H9 (cell line): ENCODE measurements around the gene PIPOX. TPM values are rescaled to one million over a fixed set of nuclear protein-coding genes. Genes with fewer than 3 reads are reported as not detected.

Experiments used
- DNase-seq: peaks from one replicate; pipeline ENCODE4 v3.0.0-alpha.2; 2017
- H2AFZ ChIP-seq: one replicate; pipeline ENCODE4 v1.6.1; 2013; ENCODE audit warnings: mild to moderate bottlenecking, low read length, control low read depth, moderate library complexity
- H2AK5ac ChIP-seq: 2 replicates; pipeline ENCODE4 v1.6.1; 2013; ENCODE audit warnings: low read length, control low read depth, mixed read lengths; ENCODE audit not compliant: insufficient read length
- H2BK120ac ChIP-seq: one replicate; pipeline ENCODE4 v1.6.1; 2013; ENCODE audit warnings: low read depth, mild to moderate bottlenecking, low read length, control low read depth, inconsistent platforms; ENCODE audit not compliant: poor library complexity, severe bottlenecking
- H2BK12ac ChIP-seq: 2 replicates; pipeline ENCODE4 v1.6.1; 2013; ENCODE audit warnings: low read length, control low read depth, mixed read lengths, low read depth; ENCODE audit not compliant: insufficient read length
- H2BK15ac ChIP-seq: 2 replicates; pipeline ENCODE4 v1.6.1; 2013; ENCODE audit warnings: low read depth, low read length, control low read depth
- H2BK20ac ChIP-seq: one replicate; pipeline ENCODE4 v1.6.1; 2013; ENCODE audit warnings: low read depth, mild to moderate bottlenecking, low read length, control low read depth, inconsistent platforms; ENCODE audit not compliant: poor library complexity, severe bottlenecking
- H2BK5ac ChIP-seq: 2 replicates; pipeline ENCODE4 v1.6.1; 2013; ENCODE audit warnings: low read length, control low read depth, mixed read lengths; ENCODE audit not compliant: insufficient read length
- H3K14ac ChIP-seq: 2 replicates; pipeline ENCODE4 v1.6.1; 2013; ENCODE audit warnings: low read length, control low read depth; ENCODE audit not compliant: insufficient read depth
- H3K18ac ChIP-seq: 2 replicates; pipeline ENCODE4 v1.6.1; 2013; ENCODE audit warnings: low read depth, mild to moderate bottlenecking, mixed read lengths, low read length, control low read depth; ENCODE audit not compliant: insufficient read length
- H3K23ac ChIP-seq: 2 replicates; pipeline ENCODE4 v1.6.1; 2013; ENCODE audit warnings: low read length, control low read depth, mixed read lengths, low read depth; ENCODE audit not compliant: insufficient read length
- H3K23me2 ChIP-seq: 2 replicates; pipeline ENCODE4 v1.6.1; 2013; ENCODE audit warnings: low read depth, mild to moderate bottlenecking, mixed read lengths, low read length, control low read depth; ENCODE audit not compliant: insufficient read length, poor library complexity, severe bottlenecking
- H3K27ac ChIP-seq: 2 replicates; pipeline ENCODE4 v1.5.1; 2013; ENCODE audit warnings: low read length, control low read depth, mixed read lengths, low read depth; ENCODE audit not compliant: insufficient read length
- H3K27me3 ChIP-seq: 2 replicates; pipeline ENCODE4 v1.6.1; 2013; ENCODE audit warnings: low read length, control low read depth, inconsistent platforms; ENCODE audit not compliant: insufficient read depth
- H3K4ac ChIP-seq: 2 replicates; pipeline ENCODE4 v1.6.1; 2013; ENCODE audit warnings: low read depth, mild to moderate bottlenecking, control low read depth, inconsistent platforms, low read length, moderate library complexity
- H3K4me1 ChIP-seq: 2 replicates; pipeline ENCODE4 v1.6.1; 2013; ENCODE audit warnings: low read length, control low read depth, inconsistent platforms; ENCODE audit not compliant: insufficient read depth
- H3K4me2 ChIP-seq: 2 replicates; pipeline ENCODE4 v1.6.1; 2013; ENCODE audit warnings: low read length, control low read depth, mixed read lengths; ENCODE audit not compliant: insufficient read length, insufficient read depth
- H3K56ac ChIP-seq: 2 replicates; pipeline ENCODE4 v1.6.1; 2013; ENCODE audit warnings: low read depth, mild to moderate bottlenecking, mixed read lengths, low read length, control low read depth; ENCODE audit not compliant: insufficient read length
- H3K79me1 ChIP-seq: 2 replicates; pipeline ENCODE4 v1.6.1; 2013; ENCODE audit warnings: low read depth, mild to moderate bottlenecking, moderate library complexity, low read length, control low read depth, inconsistent platforms; ENCODE audit not compliant: insufficient read depth, poor library complexity, severe bottlenecking
- H3K79me2 ChIP-seq: 2 replicates; pipeline ENCODE4 v1.6.1; 2013; ENCODE audit warnings: low read length, control low read depth, inconsistent platforms; ENCODE audit not compliant: insufficient read depth
- H3K9ac ChIP-seq: 2 replicates; pipeline ENCODE4 v1.6.1; 2013; ENCODE audit warnings: low read length, control low read depth, mixed read lengths; ENCODE audit not compliant: insufficient read length; ENCODE audit errors: extremely low read depth
- H3K9me3 ChIP-seq: one replicate; pipeline ENCODE4 v1.6.1; 2013; ENCODE audit warnings: low read depth, low read length, inconsistent platforms; ENCODE audit not compliant: control insufficient read depth
- H3T11ph ChIP-seq: one replicate; pipeline ENCODE4 v1.6.1; 2013; ENCODE audit warnings: mild to moderate bottlenecking, low read length, control low read depth, inconsistent platforms
- H4K20me1 ChIP-seq: one replicate; pipeline ENCODE4 v1.6.1; 2013; ENCODE audit not compliant: control insufficient read depth, insufficient read length, insufficient read depth
- H4K5ac ChIP-seq: 2 replicates; pipeline ENCODE4 v1.6.1; 2013; ENCODE audit warnings: low read depth, mild to moderate bottlenecking, mixed read lengths, low read length, control low read depth; ENCODE audit not compliant: insufficient read length
- H4K8ac ChIP-seq: replicated peaks from 2 replicates; pipeline ENCODE4 v1.6.1; 2013; ENCODE audit warnings: low read length, control low read depth, mixed read lengths, low read depth; ENCODE audit not compliant: insufficient read length
- H4K91ac ChIP-seq: 2 replicates; pipeline ENCODE4 v1.6.1; 2013; ENCODE audit warnings: low read depth, mild to moderate bottlenecking, moderate library complexity, mixed read lengths, low read length, control low read depth; ENCODE audit not compliant: insufficient read length
- H3K27ac Mint-ChIP-seq, 3 experiments: 2 replicates in 2 of 3; 3 replicates in 1 of 3; pipeline ENCODE4 v1.8.0; 2020 to 2021; ENCODE audit warnings: mixed read lengths in 3 of 3, mild to moderate bottlenecking in 1 of 3, moderate library complexity in 1 of 3
- H3K27me3 Mint-ChIP-seq: 2 replicates; pipeline ENCODE4 v1.8.0; 2021; ENCODE audit warnings: low read depth, mild to moderate bottlenecking, moderate library complexity, mixed read lengths
- H3K36me3 Mint-ChIP-seq, 3 experiments: 2 replicates in 2 of 3; 3 replicates in 1 of 3; pipeline ENCODE4 v1.8.0; 2020 to 2021; ENCODE audit warnings: low read depth in 3 of 3, mixed read lengths in 3 of 3; ENCODE audit not compliant: insufficient read depth in 1 of 3
- H3K4me1 Mint-ChIP-seq, 2 experiments: 2 replicates each; pipeline ENCODE4 v1.8.0; 2020; ENCODE audit warnings: mixed read lengths in 2 of 2
- H3K4me3 Mint-ChIP-seq, 2 experiments: 2 replicates in 1 of 2; 3 replicates in 1 of 2; pipeline ENCODE4 v1.8.0; 2020 to 2021; ENCODE audit warnings: mild to moderate bottlenecking in 2 of 2, mixed read lengths in 2 of 2, moderate library complexity in 1 of 2
- H3K9me3 Mint-ChIP-seq, 2 experiments: 2 replicates in 1 of 2; 3 replicates in 1 of 2; pipeline ENCODE4 v1.8.0; 2020; ENCODE audit warnings: mild to moderate bottlenecking in 2 of 2, mixed read lengths in 2 of 2, moderate library complexity in 1 of 2
- CTCF ChIP-seq: fragments of 200-600 bp; sonication (generic); conservative IDR thresholded peaks from 3 replicates; pipeline ENCODE4 v1.8.0; 2021; ENCODE audit warnings: antibody characterized with exemption, mild to moderate bottlenecking
- WGBS: extraction: QIAGEN DNeasy Blood & Tissue Kit; methylation state at CpG from one replicate; pipeline ENCODE4 v1.1.7; 2013; ENCODE audit warnings: missing lambda C conversion rate, low lambda C conversion rate, mixed read lengths; ENCODE audit not compliant: insufficient read length; ENCODE audit errors: extremely low coverage; 5-methylcytosine and 5-hydroxymethylcytosine counted together
- total RNA-seq: library from RNA; stranded (reverse); gene quantifications from 2 replicates; pipeline ENCODE4 v1.2.1, GENCODE V29; 2021

Gene PIPOX
- total RNA-seq, 1 experiment from 2014 or later: 30.1 TPM

- H4K20me1 ChIP-seq: no peaks in the 10 kb centered on the region
- H3K4me2 ChIP-seq: no peak overlapping the region
- peaks cover 6 to 21% (median 19%) of the 10 kb centered on the region in 3 experiments; a peak in 6 of 7 replicates for H3K36me3 Mint-ChIP-seq
- no peaks in the 10 kb centered on the region; the same call in 1 of the 2 replicates for H3K79me2 ChIP-seq
- no peak overlapping the region for H3K14ac ChIP-seq
- H3K27me3 ChIP-seq: no peaks in the 10 kb centered on the region
- H2AK5ac ChIP-seq: no peak overlapping the region
- H4K5ac ChIP-seq: no peak overlapping the region
- H2BK120ac ChIP-seq: no peak overlapping the region
- H2BK20ac ChIP-seq: no peak overlapping the region
- no peak overlapping the region for H4K8ac ChIP-seq
- H3K4me1 ChIP-seq: peaks cover 17% of the 10 kb centered on the region
- H3K9ac ChIP-seq: no peak overlapping the region
- no peak for DNase-seq
- no peak overlapping the region for H2AFZ ChIP-seq
- H3K56ac ChIP-seq: no peak overlapping the region
- peaks cover 6% of the 10 kb centered on the region for H3K23me2 ChIP-seq
- H2BK15ac ChIP-seq: no peak overlapping the region
- no peak overlapping the region for H4K91ac ChIP-seq
- H3K9me3 Mint-ChIP-seq: no peaks in the 10 kb centered on the region
- H3K27ac ChIP-seq: no peak overlapping the region
- no peak overlapping the region for H3K18ac ChIP-seq
- H3T11ph ChIP-seq: no peak overlapping the region
- no peaks in the 10 kb centered on the region for H3K9me3 ChIP-seq
- no peak overlapping the region for H3K4me3 Mint-ChIP-seq
- H3K23ac ChIP-seq: no peak overlapping the region
- TF ChIP-seq CTCF: no peak
- H3K27ac Mint-ChIP-seq: peak overlapping the region in 2 of 3 experiments; percentile 35 to 81; a peak in 2 of 7 replicates
- H2BK12ac ChIP-seq: no peak overlapping the region
- no CpG with 5 or more reads among the region's 7 CpGs for WGBS
- H3K27me3 Mint-ChIP-seq: no peaks in the 10 kb centered on the region
- peaks cover 53 to 56% of the 10 kb centered on the region in 2 experiments for H3K4me1 Mint-ChIP-seq
- H3K4ac ChIP-seq: no peak overlapping the region
- H2BK5ac ChIP-seq: no peak overlapping the region
- H3K79me1 ChIP-seq: no peaks in the 10 kb centered on the region
Observed at GRCh38 chr17:29045734-29046472, 3.0 kb downstream of the PIPOX start.
